ENCODE data around the gene EMID1. TPM values are rescaled to one million over a fixed set of nuclear protein-coding genes. Genes with fewer than 3 reads are reported as not detected.

Gene EMID1
- total RNA-seq, 1 experiment from 2014 or later = 6.1 TPM

DNA sequence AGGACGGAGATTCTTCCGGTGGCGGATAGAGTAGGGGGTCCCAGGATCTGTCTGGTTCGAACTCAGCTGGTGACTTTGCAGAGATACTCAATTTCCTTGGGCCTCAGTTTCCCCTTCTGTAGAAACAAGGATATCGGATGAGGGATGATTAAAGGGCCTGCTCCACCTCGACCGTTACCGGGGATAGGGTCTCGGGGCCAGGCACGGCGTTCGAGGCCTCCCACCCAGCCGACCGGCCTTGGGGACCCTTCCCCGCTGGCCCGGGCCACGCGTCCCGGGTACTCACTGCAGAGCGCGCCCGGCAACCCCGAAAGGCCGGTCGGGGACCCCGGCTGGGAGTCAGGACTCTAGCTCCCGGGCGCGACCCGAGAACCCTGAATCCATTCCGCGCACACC lies 61.8 kb downstream of the EMID1 start (continued):
- TF ChIP-seq, protein P1, sequence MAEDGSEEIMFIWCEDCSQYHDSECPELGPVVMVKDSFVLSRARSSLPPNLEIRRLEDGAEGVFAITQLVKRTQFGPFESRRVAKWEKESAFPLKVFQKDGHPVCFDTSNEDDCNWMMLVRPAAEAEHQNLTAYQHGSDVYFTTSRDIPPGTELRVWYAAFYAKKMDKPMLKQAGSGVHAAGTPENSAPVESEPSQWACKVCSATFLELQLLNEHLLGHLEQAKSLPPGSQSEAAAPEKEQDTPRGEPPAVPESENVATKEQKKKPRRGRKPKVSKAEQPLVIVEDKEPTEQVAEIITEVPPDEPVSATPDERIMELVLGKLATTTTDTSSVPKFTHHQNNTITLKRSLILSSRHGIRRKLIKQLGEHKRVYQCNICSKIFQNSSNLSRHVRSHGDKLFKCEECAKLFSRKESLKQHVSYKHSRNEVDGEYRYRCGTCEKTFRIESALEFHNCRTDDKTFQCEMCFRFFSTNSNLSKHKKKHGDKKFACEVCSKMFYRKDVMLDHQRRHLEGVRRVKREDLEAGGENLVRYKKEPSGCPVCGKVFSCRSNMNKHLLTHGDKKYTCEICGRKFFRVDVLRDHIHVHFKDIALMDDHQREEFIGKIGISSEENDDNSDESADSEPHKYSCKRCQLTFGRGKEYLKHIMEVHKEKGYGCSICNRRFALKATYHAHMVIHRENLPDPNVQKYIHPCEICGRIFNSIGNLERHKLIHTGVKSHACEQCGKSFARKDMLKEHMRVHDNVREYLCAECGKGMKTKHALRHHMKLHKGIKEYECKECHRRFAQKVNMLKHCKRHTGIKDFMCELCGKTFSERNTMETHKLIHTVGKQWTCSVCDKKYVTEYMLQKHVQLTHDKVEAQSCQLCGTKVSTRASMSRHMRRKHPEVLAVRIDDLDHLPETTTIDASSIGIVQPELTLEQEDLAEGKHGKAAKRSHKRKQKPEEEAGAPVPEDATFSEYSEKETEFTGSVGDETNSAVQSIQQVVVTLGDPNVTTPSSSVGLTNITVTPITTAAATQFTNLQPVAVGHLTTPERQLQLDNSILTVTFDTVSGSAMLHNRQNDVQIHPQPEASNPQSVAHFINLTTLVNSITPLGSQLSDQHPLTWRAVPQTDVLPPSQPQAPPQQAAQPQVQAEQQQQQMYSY (CRISPR knock-in tag; IDR thresholded peaks at IDR 0.05) = peak; percentile 94
- TF ChIP-seq, protein P2, sequence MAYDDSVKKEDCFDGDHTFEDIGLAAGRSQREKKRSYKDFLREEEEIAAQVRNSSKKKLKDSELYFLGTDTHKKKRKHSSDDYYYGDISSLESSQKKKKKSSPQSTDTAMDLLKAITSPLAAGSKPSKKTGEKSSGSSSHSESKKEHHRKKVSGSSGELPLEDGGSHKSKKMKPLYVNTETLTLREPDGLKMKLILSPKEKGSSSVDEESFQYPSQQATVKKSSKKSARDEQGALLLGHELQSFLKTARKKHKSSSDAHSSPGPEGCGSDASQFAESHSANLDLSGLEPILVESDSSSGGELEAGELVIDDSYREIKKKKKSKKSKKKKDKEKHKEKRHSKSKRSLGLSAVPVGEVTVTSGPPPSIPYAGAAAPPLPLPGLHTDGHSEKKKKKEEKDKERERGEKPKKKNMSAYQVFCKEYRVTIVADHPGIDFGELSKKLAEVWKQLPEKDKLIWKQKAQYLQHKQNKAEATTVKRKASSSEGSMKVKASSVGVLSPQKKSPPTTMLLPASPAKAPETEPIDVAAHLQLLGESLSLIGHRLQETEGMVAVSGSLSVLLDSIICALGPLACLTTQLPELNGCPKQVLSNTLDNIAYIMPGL (CRISPR knock-in tag; IDR thresholded peaks at IDR 0.05) = peak; percentile 2; the same call in 1 of the 2 replicates
- TF ChIP-seq, protein P3, sequence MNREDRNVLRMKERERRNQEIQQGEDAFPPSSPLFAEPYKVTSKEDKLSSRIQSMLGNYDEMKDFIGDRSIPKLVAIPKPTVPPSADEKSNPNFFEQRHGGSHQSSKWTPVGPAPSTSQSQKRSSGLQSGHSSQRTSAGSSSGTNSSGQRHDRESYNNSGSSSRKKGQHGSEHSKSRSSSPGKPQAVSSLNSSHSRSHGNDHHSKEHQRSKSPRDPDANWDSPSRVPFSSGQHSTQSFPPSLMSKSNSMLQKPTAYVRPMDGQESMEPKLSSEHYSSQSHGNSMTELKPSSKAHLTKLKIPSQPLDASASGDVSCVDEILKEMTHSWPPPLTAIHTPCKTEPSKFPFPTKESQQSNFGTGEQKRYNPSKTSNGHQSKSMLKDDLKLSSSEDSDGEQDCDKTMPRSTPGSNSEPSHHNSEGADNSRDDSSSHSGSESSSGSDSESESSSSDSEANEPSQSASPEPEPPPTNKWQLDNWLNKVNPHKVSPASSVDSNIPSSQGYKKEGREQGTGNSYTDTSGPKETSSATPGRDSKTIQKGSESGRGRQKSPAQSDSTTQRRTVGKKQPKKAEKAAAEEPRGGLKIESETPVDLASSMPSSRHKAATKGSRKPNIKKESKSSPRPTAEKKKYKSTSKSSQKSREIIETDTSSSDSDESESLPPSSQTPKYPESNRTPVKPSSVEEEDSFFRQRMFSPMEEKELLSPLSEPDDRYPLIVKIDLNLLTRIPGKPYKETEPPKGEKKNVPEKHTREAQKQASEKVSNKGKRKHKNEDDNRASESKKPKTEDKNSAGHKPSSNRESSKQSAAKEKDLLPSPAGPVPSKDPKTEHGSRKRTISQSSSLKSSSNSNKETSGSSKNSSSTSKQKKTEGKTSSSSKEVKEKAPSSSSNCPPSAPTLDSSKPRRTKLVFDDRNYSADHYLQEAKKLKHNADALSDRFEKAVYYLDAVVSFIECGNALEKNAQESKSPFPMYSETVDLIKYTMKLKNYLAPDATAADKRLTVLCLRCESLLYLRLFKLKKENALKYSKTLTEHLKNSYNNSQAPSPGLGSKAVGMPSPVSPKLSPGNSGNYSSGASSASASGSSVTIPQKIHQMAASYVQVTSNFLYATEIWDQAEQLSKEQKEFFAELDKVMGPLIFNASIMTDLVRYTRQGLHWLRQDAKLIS (CRISPR knock-in tag; IDR thresholded peaks at IDR 0.05; ENCODE audit: borderline replicate concordance) = no peak
- TF ChIP-seq, protein P4, sequence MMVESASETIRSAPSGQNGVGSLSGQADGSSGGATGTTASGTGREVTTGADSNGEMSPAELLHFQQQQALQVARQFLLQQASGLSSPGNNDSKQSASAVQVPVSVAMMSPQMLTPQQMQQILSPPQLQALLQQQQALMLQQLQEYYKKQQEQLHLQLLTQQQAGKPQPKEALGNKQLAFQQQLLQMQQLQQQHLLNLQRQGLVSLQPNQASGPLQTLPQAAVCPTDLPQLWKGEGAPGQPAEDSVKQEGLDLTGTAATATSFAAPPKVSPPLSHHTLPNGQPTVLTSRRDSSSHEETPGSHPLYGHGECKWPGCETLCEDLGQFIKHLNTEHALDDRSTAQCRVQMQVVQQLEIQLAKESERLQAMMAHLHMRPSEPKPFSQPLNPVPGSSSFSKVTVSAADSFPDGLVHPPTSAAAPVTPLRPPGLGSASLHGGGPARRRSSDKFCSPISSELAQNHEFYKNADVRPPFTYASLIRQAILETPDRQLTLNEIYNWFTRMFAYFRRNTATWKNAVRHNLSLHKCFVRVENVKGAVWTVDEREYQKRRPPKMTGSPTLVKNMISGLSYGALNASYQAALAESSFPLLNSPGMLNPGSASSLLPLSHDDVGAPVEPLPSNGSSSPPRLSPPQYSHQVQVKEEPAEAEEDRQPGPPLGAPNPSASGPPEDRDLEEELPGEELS (CRISPR knock-in tag; IDR thresholded peaks at IDR 0.05) = no peak; the same call in 1 of the 2 replicates
- TF ChIP-seq ZNF317 (CRISPR knock-in tag; IDR thresholded peaks at IDR 0.05; ENCODE audit: borderline replicate concordance, low read depth) (no peak), ELF4 (CRISPR knock-in tag; IDR thresholded peaks at IDR 0.05; ENCODE audit: low read depth) (no peak), ZNF232 (CRISPR knock-in tag; IDR thresholded peaks at IDR 0.05) (peak; percentile 29; the same call in 1 of the 2 replicates), TEAD1 (CRISPR knock-in tag; IDR thresholded peaks at IDR 0.05) (no peak), RORB (CRISPR knock-in tag; IDR thresholded peaks at IDR 0.05) (no peak), GRHL2 (CRISPR knock-in tag; IDR thresholded peaks at IDR 0.05; ENCODE audit: insufficient replicate concordance, severe bottlenecking) (no peak), OVOL2 (CRISPR knock-in tag; IDR thresholded peaks at IDR 0.05; ENCODE audit: borderline replicate concordance) (no peak), EMX1 (CRISPR knock-in tag; IDR thresholded peaks at IDR 0.05) (peak; percentile 73; the same call in 1 of the 2 replicates), GTF2I (CRISPR knock-in tag; conservative IDR thresholded peaks at IDR 0.05) (no peak), NR3C1 (CRISPR knock-in tag; conservative IDR thresholded peaks at IDR 0.05; ENCODE audit: low read depth) (no peak), SP1 (CRISPR knock-in tag; conservative IDR thresholded peaks at IDR 0.05) (no peak)
- TF ChIP-seq, protein P5, sequence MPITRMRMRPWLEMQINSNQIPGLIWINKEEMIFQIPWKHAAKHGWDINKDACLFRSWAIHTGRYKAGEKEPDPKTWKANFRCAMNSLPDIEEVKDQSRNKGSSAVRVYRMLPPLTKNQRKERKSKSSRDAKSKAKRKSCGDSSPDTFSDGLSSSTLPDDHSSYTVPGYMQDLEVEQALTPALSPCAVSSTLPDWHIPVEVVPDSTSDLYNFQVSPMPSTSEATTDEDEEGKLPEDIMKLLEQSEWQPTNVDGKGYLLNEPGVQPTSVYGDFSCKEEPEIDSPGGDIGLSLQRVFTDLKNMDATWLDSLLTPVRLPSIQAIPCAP (CRISPR knock-in tag; IDR thresholded peaks at IDR 0.05) = no peak
- TF ChIP-seq, protein P6, sequence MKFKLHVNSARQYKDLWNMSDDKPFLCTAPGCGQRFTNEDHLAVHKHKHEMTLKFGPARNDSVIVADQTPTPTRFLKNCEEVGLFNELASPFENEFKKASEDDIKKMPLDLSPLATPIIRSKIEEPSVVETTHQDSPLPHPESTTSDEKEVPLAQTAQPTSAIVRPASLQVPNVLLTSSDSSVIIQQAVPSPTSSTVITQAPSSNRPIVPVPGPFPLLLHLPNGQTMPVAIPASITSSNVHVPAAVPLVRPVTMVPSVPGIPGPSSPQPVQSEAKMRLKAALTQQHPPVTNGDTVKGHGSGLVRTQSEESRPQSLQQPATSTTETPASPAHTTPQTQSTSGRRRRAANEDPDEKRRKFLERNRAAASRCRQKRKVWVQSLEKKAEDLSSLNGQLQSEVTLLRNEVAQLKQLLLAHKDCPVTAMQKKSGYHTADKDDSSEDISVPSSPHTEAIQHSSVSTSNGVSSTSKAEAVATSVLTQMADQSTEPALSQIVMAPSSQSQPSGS (CRISPR knock-in tag; IDR thresholded peaks at IDR 0.05; ENCODE audit: borderline replicate concordance, low read depth) = no peak
- TF ChIP-seq, protein P7, sequence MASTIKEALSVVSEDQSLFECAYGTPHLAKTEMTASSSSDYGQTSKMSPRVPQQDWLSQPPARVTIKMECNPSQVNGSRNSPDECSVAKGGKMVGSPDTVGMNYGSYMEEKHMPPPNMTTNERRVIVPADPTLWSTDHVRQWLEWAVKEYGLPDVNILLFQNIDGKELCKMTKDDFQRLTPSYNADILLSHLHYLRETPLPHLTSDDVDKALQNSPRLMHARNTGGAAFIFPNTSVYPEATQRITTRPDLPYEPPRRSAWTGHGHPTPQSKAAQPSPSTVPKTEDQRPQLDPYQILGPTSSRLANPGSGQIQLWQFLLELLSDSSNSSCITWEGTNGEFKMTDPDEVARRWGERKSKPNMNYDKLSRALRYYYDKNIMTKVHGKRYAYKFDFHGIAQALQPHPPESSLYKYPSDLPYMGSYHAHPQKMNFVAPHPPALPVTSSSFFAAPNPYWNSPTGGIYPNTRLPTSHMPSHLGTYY (CRISPR knock-in tag; IDR thresholded peaks at IDR 0.05) = 0 out of 2 replicates have a peak, but pooled peaks have one; percentile 52
- TF ChIP-seq, protein P8, sequence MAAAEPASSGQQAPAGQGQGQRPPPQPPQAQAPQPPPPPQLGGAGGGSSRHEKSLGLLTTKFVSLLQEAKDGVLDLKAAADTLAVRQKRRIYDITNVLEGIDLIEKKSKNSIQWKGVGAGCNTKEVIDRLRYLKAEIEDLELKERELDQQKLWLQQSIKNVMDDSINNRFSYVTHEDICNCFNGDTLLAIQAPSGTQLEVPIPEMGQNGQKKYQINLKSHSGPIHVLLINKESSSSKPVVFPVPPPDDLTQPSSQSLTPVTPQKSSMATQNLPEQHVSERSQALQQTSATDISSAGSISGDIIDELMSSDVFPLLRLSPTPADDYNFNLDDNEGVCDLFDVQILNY (CRISPR knock-in tag; IDR thresholded peaks at IDR 0.05) = no peak
- TF ChIP-seq, protein P9, sequence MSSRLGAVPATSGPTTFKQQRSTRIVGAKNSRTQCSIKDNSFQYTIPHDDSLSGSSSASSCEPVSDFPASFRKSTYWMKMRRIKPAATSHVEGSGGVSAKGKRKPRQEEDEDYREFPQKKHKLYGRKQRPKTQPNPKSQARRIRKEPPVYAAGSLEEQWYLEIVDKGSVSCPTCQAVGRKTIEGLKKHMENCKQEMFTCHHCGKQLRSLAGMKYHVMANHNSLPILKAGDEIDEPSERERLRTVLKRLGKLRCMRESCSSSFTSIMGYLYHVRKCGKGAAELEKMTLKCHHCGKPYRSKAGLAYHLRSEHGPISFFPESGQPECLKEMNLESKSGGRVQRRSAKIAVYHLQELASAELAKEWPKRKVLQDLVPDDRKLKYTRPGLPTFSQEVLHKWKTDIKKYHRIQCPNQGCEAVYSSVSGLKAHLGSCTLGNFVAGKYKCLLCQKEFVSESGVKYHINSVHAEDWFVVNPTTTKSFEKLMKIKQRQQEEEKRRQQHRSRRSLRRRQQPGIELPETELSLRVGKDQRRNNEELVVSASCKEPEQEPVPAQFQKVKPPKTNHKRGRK (CRISPR knock-in tag; IDR thresholded peaks at IDR 0.05; ENCODE audit: borderline replicate concordance) = no peak

Data from WTC11 (cell line).